Measurements from ENCODE around the gene ZNF608.

- TF ChIP-seq CTCF (IDR thresholded peaks at IDR 0.05) = no peak
- no peak for TF ChIP-seq POLR2A (IDR thresholded peaks at IDR 0.05)
These were observed 18.1 kb upstream of the ZNF608 start for GRCh38 chr5:124764585-124764984.

Data from right lobe of liver (tissue), 4 donors.